GM12872 (cell line): ENCODE data around the gene HMGXB4.

Experiments
- TF ChIP-seq, protein P1 (sequence below): IDR thresholded peaks from 3 replicates; pipeline ENCODE4 v1.5.1; 2011; ENCODE audit warnings: low read depth, mild to moderate bottlenecking, low read length, moderate library complexity; ENCODE audit not compliant: insufficient read depth

The HMGXB4 gene

DNA sequence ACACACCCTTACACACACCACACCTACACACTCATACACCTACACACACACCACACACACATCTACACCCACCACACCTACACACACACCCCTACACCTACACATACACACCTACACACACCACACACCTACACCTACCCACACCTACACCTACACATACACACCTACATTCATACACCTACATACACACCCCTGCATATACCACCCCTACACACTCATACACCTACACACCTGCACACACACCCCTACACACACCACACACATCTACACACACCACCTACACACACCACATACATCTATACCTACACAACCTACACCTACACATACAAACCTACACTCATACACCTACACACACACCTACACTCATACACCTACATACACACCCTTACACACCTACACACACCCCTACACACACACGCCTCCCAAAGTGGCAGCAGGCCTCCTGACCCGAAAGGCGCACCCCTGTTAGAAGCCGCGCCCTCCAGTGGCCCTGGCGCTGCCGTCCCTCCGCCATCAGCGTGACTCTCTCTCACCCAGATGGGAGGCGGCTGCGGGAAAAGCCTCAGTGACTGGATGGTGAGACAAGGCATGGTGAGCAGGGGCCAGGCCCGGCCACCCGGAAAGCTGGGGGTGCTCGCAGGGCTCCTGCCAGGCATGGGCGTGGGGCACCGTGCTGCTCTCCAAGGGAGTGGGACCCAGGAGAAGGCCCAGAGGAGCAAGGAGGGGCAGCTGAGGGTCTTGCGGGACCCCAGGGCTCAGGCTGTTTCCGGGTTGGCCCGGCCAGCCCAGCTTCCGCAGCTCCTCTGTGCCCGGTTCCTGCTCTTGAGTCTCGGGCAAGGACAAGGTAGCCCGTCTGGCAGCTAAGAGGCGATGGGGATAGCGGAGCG lies 86.6 kb downstream of the HMGXB4 start:
- TF ChIP-seq, protein P1, sequence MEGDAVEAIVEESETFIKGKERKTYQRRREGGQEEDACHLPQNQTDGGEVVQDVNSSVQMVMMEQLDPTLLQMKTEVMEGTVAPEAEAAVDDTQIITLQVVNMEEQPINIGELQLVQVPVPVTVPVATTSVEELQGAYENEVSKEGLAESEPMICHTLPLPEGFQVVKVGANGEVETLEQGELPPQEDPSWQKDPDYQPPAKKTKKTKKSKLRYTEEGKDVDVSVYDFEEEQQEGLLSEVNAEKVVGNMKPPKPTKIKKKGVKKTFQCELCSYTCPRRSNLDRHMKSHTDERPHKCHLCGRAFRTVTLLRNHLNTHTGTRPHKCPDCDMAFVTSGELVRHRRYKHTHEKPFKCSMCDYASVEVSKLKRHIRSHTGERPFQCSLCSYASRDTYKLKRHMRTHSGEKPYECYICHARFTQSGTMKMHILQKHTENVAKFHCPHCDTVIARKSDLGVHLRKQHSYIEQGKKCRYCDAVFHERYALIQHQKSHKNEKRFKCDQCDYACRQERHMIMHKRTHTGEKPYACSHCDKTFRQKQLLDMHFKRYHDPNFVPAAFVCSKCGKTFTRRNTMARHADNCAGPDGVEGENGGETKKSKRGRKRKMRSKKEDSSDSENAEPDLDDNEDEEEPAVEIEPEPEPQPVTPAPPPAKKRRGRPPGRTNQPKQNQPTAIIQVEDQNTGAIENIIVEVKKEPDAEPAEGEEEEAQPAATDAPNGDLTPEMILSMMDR: no peak

DNA sequence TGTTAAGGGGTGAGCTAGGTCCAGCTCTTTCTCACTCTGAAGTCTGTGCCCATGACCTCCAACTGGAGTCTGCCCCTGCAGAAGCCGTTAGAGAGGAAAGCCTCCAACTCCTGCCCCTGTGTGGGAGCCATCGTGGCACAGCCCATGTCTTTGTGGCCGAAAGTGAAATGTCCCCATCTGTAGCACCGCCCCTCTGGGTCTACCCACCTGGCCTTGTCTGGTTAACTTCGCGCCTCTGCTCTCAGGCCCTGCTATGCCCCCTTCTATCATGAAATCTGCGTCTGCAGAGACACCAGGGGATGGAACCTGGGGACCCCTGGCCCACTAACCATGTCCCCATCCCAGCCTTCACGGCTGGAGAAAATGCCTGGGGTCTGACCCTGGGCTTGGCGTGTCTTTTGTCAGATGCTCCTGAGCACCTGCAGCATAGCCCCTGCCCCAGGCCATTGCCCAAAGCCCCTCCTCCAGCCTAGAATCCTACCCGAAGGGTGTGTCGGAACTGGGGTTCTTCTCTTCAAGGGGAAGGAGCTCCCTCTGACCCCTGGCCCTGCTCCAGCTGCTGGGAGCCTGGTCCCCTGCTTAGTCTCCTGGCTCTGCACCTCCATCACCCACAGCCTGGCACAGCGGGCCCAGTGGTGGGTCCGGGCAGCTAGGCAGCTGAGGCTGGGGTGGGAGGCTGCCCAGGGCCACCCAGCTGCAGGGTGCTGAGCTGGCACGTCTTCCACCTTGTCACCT lies 87.8 kb downstream of the HMGXB4 start:
- TF ChIP-seq, protein P1: no peak
